ENCODE data around the gene HOMEZ. TPM values are rescaled to one million over a fixed set of nuclear protein-coding genes. Genes with fewer than 3 reads are reported as not detected.

Gene HOMEZ
- total and polyA plus RNA-seq, 9 donors = 5.9 to 23.7 (median 13.4) TPM

DNA sequence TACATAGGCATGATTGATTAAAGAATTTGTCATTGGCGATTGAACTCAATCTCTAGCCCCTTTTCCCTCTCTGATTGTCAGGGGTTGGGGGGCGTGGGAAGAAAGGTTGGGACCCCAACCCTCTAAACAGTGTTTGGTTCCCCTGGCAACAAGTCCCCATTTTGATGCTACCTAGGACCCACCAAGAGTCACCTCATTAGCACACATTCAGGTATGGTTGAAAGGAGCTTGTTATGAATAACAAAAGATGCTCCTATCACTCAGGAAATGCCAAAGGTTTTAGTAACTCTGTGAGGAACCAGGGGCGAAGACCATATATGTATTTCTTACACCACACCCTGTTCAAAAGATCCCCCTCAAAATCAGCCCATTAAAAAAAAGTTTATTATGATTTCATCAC lies 33.9 kb downstream of the HOMEZ start:
- DNase-seq = no peak
- WGBS, 3 donors = 45 to 62% (median 58%) methylated on average over 3 of the region's 3 CpGs
- Histone ChIP-seq H3K27me3 (no peaks in the 10 kb centered on the region), H3K36me3 (no peaks in the 10 kb centered on the region), H3K9me3 (no peaks in the 10 kb centered on the region), H3K4me3 (no peak overlapping the region), H3K27ac (no peak overlapping the region), H3K4me1 (ENCODE audit: insufficient read depth) (no peaks in the 10 kb centered on the region)
- intact Hi-C loops (cut with DNase I) = no loop called here
- TF ChIP-seq, protein P1, sequence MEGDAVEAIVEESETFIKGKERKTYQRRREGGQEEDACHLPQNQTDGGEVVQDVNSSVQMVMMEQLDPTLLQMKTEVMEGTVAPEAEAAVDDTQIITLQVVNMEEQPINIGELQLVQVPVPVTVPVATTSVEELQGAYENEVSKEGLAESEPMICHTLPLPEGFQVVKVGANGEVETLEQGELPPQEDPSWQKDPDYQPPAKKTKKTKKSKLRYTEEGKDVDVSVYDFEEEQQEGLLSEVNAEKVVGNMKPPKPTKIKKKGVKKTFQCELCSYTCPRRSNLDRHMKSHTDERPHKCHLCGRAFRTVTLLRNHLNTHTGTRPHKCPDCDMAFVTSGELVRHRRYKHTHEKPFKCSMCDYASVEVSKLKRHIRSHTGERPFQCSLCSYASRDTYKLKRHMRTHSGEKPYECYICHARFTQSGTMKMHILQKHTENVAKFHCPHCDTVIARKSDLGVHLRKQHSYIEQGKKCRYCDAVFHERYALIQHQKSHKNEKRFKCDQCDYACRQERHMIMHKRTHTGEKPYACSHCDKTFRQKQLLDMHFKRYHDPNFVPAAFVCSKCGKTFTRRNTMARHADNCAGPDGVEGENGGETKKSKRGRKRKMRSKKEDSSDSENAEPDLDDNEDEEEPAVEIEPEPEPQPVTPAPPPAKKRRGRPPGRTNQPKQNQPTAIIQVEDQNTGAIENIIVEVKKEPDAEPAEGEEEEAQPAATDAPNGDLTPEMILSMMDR (IDR thresholded peaks at IDR 0.05) = no peak
- TF ChIP-seq POLR2A (IDR thresholded peaks at IDR 0.05) (no peak), EP300 (IDR thresholded peaks at IDR 0.05) (no peak)

DNA sequence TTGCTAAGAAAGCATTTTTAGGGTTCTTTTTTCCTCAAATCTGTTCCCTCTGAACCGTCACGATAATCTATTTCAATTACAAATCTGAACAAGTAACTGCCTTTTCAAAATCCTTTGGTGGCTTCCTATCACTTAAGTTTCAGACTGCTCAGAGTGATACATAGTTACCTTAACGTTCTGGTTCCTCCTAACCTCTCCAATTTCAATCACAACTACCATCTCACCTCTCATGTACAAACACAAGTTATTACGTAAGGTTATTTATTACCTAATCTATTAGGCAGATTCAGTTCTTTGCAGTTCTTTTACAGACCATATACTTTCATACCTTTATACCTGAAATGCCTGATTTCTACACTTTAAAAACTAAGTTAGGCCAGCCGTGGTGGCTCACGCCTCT lies 36.1 kb downstream of the HOMEZ start:
- no peaks in the 10 kb centered on the region for H3K27me3 ChIP-seq
- H3K4me1 ChIP-seq (ENCODE audit: insufficient read depth) = no peaks in the 10 kb centered on the region
- TF ChIP-seq EP300 (IDR thresholded peaks at IDR 0.05) = no peak
- no peak for TF ChIP-seq POLR2A (IDR thresholded peaks at IDR 0.05)
- TF ChIP-seq, protein P1 (IDR thresholded peaks at IDR 0.05) = no peak
- no peaks in the 10 kb centered on the region for H3K36me3 ChIP-seq
- H3K9me3 ChIP-seq = no peaks in the 10 kb centered on the region
- no peak overlapping the region for H3K27ac ChIP-seq
- 77 to 88% (median 84%) methylated on average over 6 of the region's 6 CpGs for WGBS, 3 donors
- intact Hi-C loops (cut with DNase I) = no loop called here
- DNase-seq = no peak
- H3K4me3 ChIP-seq = no peak overlapping the region

DNA sequence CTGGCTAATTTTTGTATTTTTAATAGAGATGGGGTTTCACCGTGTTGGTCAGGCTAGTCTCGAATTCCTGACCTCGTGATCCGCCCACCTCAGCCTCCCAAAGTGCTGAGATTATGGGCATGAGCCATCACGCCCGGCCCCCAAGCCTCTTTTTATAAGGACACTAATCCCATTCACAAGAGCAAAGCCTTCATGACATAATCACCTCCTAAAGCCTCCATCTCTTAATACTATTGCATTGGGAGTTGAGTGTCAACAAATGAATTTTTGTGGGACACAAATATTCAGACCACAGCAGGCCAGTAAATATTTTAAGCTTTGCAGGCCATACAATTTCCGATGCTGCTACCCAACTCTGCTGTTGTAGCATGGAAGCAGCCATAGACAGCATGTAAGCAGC lies 37.3 kb downstream of the HOMEZ start:
- intact Hi-C loops (cut with DNase I) = no loop called here
- DNase-seq = no peak
- no peaks in the 10 kb centered on the region for H3K4me1 ChIP-seq (ENCODE audit: insufficient read depth)
- no peaks in the 10 kb centered on the region for H3K27me3 ChIP-seq
- no peak overlapping the region for H3K27ac ChIP-seq
- H3K36me3 ChIP-seq = no peaks in the 10 kb centered on the region
- WGBS, 3 donors = 87 to 91% (median 89%) methylated on average over 7 of the region's 7 CpGs
- H3K9me3 ChIP-seq = no peaks in the 10 kb centered on the region
- H3K4me3 ChIP-seq = no peak overlapping the region
- TF ChIP-seq POLR2A (IDR thresholded peaks at IDR 0.05) (no peak), EP300 (IDR thresholded peaks at IDR 0.05) (no peak)
- TF ChIP-seq, protein P1 (IDR thresholded peaks at IDR 0.05) = no peak

DNA sequence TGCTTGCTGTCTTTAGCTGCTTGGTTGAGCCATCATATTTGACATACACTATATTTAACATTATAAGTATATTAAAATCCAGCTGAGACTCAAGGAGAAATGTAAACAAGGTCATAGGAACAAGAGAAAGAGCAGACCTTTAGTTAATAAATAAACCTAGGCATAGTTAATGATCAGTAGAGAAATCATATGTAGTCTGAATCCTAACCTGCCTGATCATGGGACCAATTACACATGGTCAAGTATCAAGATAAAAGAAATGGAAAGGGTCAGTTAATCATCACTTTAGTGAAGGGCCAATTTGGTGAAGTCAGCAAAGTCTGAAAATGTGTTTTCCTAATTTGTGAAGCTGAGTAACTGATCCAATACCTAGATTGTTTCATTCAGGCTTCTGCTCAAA lies 40.6 kb downstream of the HOMEZ start:
- TF ChIP-seq POLR2A (IDR thresholded peaks at IDR 0.05) (no peak), EP300 (IDR thresholded peaks at IDR 0.05) (no peak)
- TF ChIP-seq, protein P1 (IDR thresholded peaks at IDR 0.05) = no peak
- H3K27me3 ChIP-seq = no peaks in the 10 kb centered on the region
- intact Hi-C loops (cut with DNase I) = no loop called here
- no peaks in the 10 kb centered on the region for H3K9me3 ChIP-seq
- H3K4me1 ChIP-seq (ENCODE audit: insufficient read depth) = no peaks in the 10 kb centered on the region
- no peak overlapping the region for H3K27ac ChIP-seq
- DNase-seq = no peak
- H3K4me3 ChIP-seq = no peak overlapping the region
- no peaks in the 10 kb centered on the region for H3K36me3 ChIP-seq

DNA sequence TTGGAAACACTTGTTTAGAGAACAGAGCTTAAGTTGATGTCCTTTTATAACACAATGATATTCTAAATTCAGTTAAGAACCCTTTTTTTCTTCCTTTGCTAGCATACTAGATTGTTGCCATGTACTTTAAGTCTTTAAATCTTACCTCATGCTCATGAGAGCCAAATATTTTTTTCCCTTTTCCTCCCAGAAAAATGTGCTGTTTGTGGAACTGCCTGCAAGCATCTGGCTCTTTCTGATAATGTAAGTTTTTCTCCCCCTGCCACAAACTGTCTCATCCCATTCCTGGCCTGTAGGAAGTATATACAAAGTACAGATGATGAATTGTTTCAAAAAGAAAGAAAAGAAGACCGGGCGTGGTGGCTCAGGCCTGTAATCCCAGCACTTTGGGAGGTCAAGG lies 42.9 kb downstream of the HOMEZ start:
- Histone ChIP-seq H3K4me3 (no peak overlapping the region), H3K27me3 (no peaks in the 10 kb centered on the region), H3K27ac (no peak overlapping the region), H3K4me1 (ENCODE audit: insufficient read depth) (no peaks in the 10 kb centered on the region), H3K36me3 (no peaks in the 10 kb centered on the region), H3K9me3 (no peaks in the 10 kb centered on the region)
- 13 to 29% (median 15%) methylated on average over 2 of the region's 2 CpGs for WGBS, 3 donors
- DNase-seq = no peak
- intact Hi-C loops (cut with DNase I) = no loop called here
- no peak for TF ChIP-seq POLR2A (IDR thresholded peaks at IDR 0.05)
- TF ChIP-seq, protein P1 (IDR thresholded peaks at IDR 0.05) = no peak
- TF ChIP-seq EP300 (IDR thresholded peaks at IDR 0.05) = no peak

All from ovary (tissue), 9 donors.